T1000 (cell line): Measurements from ENCODE around the gene GDI1.
A peak's percentile ranks its signal among the peaks of the same experiment; 100 is the strongest.

Experiments
- DNase-seq: peaks from one replicate; lab custom pipeline; 2025; ENCODE audit warnings: mixed read lengths; lab: John Stamatoyannopoulos, UW

GDI1 gene

DNA sequence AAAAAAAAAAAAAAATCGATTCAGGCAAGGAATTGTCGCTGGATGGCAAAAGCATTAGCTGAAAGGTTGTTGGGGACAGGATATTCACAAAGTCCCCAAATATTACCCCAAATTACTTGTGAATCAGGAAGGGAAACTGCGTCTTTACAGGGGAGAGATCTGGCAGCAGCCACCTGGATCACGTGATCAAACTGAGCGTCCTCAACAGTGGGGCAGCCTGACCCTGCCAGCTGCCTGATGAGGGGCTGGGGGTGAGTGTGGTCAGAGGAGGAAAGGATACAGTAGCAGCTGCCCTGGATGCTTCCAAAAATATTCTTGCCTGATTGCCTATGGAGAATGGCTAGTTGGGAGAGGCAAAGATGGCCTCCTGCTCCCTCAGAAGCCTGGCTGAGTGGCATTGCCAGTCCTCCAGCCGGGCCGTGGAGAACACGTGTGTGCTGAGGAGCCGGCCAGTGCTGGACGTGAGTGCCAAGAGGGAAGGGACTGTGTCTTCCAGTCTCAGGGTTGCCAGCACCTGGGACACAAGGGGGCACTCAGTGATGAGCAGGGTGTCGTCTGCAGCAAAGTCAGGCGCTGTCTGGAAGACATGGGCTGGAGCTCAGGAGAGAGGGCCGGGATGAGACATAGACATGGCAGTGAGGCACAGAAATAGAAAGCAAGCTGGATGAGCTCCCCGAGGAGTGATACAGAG lies 45.1 kb downstream of the GDI1 start:
- no peak for DNase-seq

DNA sequence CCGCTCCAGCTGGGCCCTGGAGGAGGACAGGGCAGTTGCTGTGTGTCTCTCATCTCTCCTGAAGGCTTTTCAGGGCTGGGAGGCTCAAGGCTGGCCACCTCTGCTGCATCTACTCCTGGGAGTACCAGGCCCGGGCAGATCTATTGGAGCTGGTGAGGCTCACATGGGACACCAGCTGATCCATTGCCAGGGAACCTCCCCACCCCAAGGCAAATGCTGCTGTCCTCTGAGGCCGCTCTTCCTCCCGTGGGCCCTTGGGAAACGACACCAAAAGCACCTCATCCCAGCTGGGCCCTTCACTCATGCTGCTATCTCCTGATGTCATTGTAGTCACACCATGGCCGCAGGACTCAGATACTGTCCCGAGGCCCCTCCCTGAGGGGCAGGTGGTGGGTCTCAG lies 45.8 kb downstream of the GDI1 start:
- no peak for DNase-seq

DNA sequence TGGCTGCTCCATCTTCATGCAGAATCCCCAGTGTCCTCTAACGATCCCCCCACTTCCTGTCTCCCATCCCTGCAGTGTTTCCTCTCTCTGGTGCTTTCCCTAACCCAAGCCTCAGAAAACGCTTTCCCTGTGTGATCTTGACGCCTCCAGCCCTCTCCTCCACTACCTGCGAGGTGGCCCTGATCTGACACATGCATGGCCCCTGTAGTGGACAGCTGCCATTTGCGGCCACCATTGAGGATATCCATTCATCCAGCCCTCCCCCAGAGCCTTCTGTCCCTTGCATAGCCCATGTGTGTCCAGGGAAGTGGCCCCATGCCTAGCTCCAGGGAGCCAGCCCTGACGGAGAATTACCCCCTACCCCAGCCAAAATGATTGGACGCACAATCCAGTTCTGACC lies 46.4 kb downstream of the GDI1 start:
- no peak for DNase-seq

DNA sequence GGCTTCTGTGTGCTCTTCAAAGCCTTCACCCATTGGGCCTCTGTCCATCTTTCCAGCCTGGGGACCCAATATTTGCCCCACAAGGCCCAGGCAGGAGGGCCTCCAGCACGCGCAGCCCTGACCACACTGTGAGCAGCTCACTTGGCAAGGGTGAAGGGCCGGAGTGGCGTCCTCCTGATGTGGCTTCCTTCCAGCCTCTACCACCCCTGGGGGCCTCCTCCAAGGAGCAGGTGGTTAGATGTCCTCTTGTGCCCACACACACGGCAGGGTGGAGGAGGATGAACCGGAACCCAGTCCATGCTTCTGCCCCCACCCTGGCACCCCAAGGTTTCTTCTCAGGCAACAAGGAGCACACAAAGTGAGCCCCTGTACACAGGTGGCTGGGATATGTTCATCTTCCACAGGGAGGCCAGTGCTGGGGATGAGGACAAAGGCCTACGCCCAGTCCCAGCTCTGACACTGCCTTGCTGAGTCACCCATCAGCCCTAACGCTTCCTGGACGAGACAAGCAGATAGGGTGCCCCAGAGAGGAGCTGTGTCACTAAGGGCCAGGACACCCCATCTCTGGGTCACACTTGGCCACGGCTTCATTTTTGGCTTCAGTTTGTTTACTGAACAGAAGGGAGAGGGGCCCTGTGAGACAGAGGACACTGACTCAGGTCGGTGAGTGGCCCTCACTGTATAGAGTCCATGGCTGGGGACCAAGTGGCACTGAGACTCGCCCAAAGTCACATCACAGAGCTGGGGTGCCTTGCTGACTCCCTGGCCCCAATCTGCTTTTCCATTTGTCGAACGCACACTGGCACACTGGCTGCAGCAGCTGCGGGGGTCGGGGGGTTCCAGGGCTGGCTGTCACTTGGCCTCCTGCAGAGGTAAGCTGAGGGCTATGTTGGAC lies 47.5 kb downstream of the GDI1 start:
- DNase-seq: no peak

GRCh38 chrX:154485150-154486051 lies 48.4 kb downstream of the GDI1 start:
- no peak for DNase-seq

- DNase-seq: no peak
Measured at GRCh38 chrX:154486052-154486395, 49.1 kb downstream of the GDI1 start.

GRCh38 chrX:154486396-154487207 lies 49.6 kb downstream of the GDI1 start, which contains the start of gene UBL4A:
UBL4A (minus strand) TSS chrX:154486615; CDS start chrX:154486584, 31 bp downstream.
- DNase-seq: no peak

- DNase-seq: no peak
Measured at GRCh38 chrX:154487518-154488290, 50.8 kb downstream of the GDI1 start.

DNA sequence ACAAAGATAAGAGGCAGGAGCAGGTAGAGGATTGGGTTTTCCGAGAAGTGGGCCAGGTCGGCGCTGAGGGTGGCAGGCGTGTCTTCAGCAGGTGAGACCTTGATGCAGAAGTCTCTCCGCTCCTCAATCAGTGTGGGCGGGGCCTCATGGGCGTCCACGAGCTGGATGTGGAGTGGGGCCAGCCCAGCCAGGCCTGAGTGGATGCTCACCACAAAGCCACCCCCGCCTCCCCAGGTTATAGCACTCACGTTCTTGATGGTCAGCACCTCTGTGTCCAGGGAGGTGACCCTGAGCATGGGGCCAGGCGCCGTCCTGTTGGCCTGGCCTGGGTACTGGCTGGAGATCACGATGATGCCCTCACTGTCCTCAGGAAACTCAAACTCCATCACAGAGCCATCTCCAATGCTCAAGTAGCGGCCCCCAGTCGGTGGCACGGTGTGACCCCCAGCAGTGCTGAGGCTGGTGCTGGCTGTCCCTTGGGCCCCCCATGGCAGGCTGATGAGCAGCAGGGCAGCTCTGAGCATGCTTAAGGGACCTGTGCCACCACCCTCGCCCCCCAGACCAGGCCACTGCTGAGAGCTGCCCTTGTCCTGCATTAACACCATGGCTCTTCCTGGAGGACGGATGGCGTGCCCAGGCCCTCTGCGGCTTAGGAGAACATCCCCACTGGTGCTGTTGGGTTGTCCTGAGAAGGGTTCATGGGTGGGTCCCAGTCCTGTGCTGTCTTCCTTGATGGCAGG lies 51.6 kb downstream of the GDI1 start:
- no peak for DNase-seq

- DNase-seq: no peak
Measured at GRCh38 chrX:154489182-154489581, 52.2 kb downstream of the GDI1 start.

GRCh38 chrX:154490021-154490413 lies 53.1 kb downstream of the GDI1 start:
- DNase-seq: no peak

DNA sequence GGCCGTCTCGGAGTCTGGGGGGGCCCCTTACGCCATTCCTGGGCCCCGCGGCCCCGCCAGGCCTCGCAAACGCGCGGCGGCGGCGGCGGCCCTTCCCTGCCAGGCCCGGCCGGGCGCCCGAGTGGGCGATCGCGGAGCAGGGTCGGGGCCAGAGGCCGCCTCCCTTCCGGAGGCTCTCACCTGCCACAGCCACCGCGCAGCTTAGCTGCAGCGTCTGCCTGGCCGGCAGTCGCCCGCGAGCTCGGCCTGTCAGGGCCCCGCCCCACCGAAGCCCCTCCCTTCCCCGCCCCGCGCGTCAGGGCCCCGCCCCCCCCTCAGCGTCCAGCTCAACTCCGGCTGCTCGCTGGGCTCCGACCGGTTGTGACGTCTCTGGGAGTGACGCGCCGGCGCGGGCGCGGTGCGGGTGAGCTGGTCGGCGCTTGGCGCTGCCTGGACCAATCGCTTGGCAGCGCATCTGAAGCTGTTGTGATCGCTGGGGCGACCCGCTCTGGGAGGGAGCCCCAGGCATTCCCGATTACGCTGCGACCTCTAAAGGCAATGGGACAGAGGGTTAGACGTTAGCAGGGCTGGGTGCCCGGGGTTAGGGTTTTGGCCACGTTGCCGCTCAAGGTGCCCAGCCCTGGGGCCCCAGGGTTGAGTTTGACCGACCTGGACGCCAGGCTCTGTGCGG lies 53.6 kb downstream of the GDI1 start, which contains the start of gene SLC10A3:
TSS of gene SLC10A3 (minus strand) at position 216 of the 670 bp plus-strand sequence. CDS start 1,689 bp downstream, outside the sequence.
- peak; percentile 81 for DNase-seq
